HCT116 (cell line): ENCODE results near the gene NAA50.

Experiments used
- CBX3 ChIP-seq: IDR thresholded peaks from 2 replicates; pipeline ENCODE4 v1.6.1; 2012; ENCODE audit warnings: low read depth
- CEBPB ChIP-seq: IDR thresholded peaks from 2 replicates; pipeline ENCODE4 v1.6.1; 2012; ENCODE audit warnings: low read depth
- CTCF ChIP-seq, 3 experiments: fragments of 200-600 bp in 1 of 3; sonication (generic) in 1 of 3; IDR thresholded peaks in 2 of 3; conservative IDR thresholded peaks in 1 of 3; 2 replicates each; pipeline ENCODE4 v1.5.1; 2012 to 2017; ENCODE audit warnings: low read depth in 2 of 3, low read length in 2 of 3, antibody characterized with exemption in 1 of 3, borderline replicate concordance in 1 of 3, control low read depth in 1 of 3, mild to moderate bottlenecking in 1 of 3, mixed read lengths in 1 of 3, mixed run types in 1 of 3, moderate library complexity in 1 of 3; ENCODE audit not compliant: insufficient read depth in 1 of 3
- EZH2 ChIP-seq: fragments of 200-600 bp; sonication (generic); IDR thresholded peaks from 2 replicates; pipeline ENCODE4 v1.6.1; 2017; ENCODE audit warnings: antibody characterized with exemption, mixed run types
- EZH2phosphoT487 ChIP-seq: fragments of 200-600 bp; IDR thresholded peaks from 2 replicates; pipeline ENCODE4 v1.6.1; 2018; ENCODE audit warnings: antibody characterized with exemption, borderline replicate concordance
- FOSL1 ChIP-seq: IDR thresholded peaks from 2 replicates; pipeline ENCODE4 v1.6.1; 2012; ENCODE audit warnings: low read depth
- POLR2A ChIP-seq: IDR thresholded peaks from 2 replicates; pipeline ENCODE4 v1.7.0; 2011; ENCODE audit warnings: borderline replicate concordance; ENCODE audit not compliant: insufficient read depth, insufficient read length; ENCODE audit errors: extremely low read depth
- POLR2AphosphoS5 ChIP-seq: IDR thresholded peaks from 2 replicates; pipeline ENCODE4 v1.6.1; 2011; ENCODE audit warnings: mild to moderate bottlenecking, low read depth, low read length, moderate library complexity
- SIN3A ChIP-seq: IDR thresholded peaks from 2 replicates; pipeline ENCODE4 v1.6.1; 2012; ENCODE audit warnings: low read depth
- SP1 ChIP-seq: IDR thresholded peaks from 2 replicates; pipeline ENCODE4 v1.6.1; 2012; ENCODE audit warnings: low read depth
- ZBTB33 ChIP-seq: IDR thresholded peaks from 2 replicates; pipeline ENCODE4 v1.6.1; 2011; ENCODE audit warnings: mild to moderate bottlenecking, low read length, moderate library complexity; ENCODE audit not compliant: insufficient replicate concordance; ENCODE audit errors: extremely low read depth

GRCh38 chr3:113678773-113679172 lies 67.3 kb downstream of the NAA50 start:
- TF ChIP-seq SP1 (no peak), FOSL1 (no peak), POLR2AphosphoS5 (no peak), CTCF (IDR thresholded peaks at IDR 0.05 in 2 of 3, conservative IDR thresholded peaks at IDR 0.05 in 1 of 3; ENCODE audit: borderline replicate concordance in 1 of 3, insufficient read depth in 1 of 3, low read depth in 2 of 3, low read length in 2 of 3) (no peak), CBX3 (no peak), POLR2A (no peak), CEBPB (no peak), EZH2phosphoT487 (no peak), SIN3A (no peak), ZBTB33 (no peak), EZH2 (no peak)
